ENCODE data around the gene PDLIM4.

The PDLIM4 gene, protein sequence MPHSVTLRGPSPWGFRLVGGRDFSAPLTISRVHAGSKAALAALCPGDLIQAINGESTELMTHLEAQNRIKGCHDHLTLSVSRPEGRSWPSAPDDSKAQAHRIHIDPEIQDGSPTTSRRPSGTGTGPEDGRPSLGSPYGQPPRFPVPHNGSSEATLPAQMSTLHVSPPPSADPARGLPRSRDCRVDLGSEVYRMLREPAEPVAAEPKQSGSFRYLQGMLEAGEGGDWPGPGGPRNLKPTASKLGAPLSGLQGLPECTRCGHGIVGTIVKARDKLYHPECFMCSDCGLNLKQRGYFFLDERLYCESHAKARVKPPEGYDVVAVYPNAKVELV

GRCh38 chr5:132257131-132258101 is at the start of gene PDLIM4:
TSS of gene PDLIM4 (plus strand) at chr5:132257696. CDS start at chr5:132257735, 39 bp downstream.
- Histone ChIP-seq H3K36me3 (no peaks in the 10 kb centered on the region), H3K27ac (peak within 1 kb of the TSS; percentile 77), H3K4me3 (ENCODE audit: low read depth, low read length) (no peak within 1 kb of the TSS), H3K27me3 (ENCODE audit: insufficient read depth, low read depth, severe bottlenecking) (no peaks in the 10 kb centered on the region), H3K9me3 (ENCODE audit: severe bottlenecking) (peaks cover 2% of the 10 kb centered on the region)
- TF ChIP-seq, protein P1, sequence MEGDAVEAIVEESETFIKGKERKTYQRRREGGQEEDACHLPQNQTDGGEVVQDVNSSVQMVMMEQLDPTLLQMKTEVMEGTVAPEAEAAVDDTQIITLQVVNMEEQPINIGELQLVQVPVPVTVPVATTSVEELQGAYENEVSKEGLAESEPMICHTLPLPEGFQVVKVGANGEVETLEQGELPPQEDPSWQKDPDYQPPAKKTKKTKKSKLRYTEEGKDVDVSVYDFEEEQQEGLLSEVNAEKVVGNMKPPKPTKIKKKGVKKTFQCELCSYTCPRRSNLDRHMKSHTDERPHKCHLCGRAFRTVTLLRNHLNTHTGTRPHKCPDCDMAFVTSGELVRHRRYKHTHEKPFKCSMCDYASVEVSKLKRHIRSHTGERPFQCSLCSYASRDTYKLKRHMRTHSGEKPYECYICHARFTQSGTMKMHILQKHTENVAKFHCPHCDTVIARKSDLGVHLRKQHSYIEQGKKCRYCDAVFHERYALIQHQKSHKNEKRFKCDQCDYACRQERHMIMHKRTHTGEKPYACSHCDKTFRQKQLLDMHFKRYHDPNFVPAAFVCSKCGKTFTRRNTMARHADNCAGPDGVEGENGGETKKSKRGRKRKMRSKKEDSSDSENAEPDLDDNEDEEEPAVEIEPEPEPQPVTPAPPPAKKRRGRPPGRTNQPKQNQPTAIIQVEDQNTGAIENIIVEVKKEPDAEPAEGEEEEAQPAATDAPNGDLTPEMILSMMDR (IDR thresholded peaks at IDR 0.05; ENCODE audit: low read depth, low read length): no peak
- peak; percentile 6 for DNase-seq

- Histone ChIP-seq H3K27ac (peak overlapping the region; percentile 81), H3K4me3 (ENCODE audit: low read depth, low read length) (no peak overlapping the region), H3K9me3 (ENCODE audit: severe bottlenecking) (no peaks in the 10 kb centered on the region), H3K27me3 (ENCODE audit: insufficient read depth, low read depth, severe bottlenecking) (no peaks in the 10 kb centered on the region), H3K36me3 (peaks cover 84% of the 10 kb centered on the region)
- DNase-seq: peak; percentile 82
- TF ChIP-seq, protein P1 (IDR thresholded peaks at IDR 0.05; ENCODE audit: low read depth, low read length): no peak
These were observed 49.7 kb upstream of the PDLIM4 start for GRCh38 chr5:132207778-132208177.

- no peaks in the 10 kb centered on the region for H3K9me3 ChIP-seq (ENCODE audit: severe bottlenecking)
- H3K27ac ChIP-seq: no peak overlapping the region
- TF ChIP-seq, protein P1 (IDR thresholded peaks at IDR 0.05; ENCODE audit: low read depth, low read length): no peak
- H3K36me3 ChIP-seq: peaks cover 84% of the 10 kb centered on the region
- H3K27me3 ChIP-seq (ENCODE audit: insufficient read depth, low read depth, severe bottlenecking): no peaks in the 10 kb centered on the region
- no peak overlapping the region for H3K4me3 ChIP-seq (ENCODE audit: low read depth, low read length)
- no peak for DNase-seq
These were observed 48.4 kb upstream of the PDLIM4 start for GRCh38 chr5:132209131-132209530.

- H3K27me3 ChIP-seq (ENCODE audit: insufficient read depth, low read depth, severe bottlenecking): no peaks in the 10 kb centered on the region
- no peak overlapping the region for H3K27ac ChIP-seq
- no peak overlapping the region for H3K4me3 ChIP-seq (ENCODE audit: low read depth, low read length)
- no peak for DNase-seq
- H3K9me3 ChIP-seq (ENCODE audit: severe bottlenecking): no peaks in the 10 kb centered on the region
- TF ChIP-seq, protein P1 (IDR thresholded peaks at IDR 0.05; ENCODE audit: low read depth, low read length): no peak
- peaks cover 85% of the 10 kb centered on the region for H3K36me3 ChIP-seq
These were observed 47.5 kb upstream of the PDLIM4 start for GRCh38 chr5:132209901-132210545.

- H3K9me3 ChIP-seq (ENCODE audit: severe bottlenecking): no peaks in the 10 kb centered on the region
- TF ChIP-seq, protein P1 (IDR thresholded peaks at IDR 0.05; ENCODE audit: low read depth, low read length): no peak
- H3K27ac ChIP-seq: no peak overlapping the region
- DNase-seq: no peak
- H3K36me3 ChIP-seq: peaks cover 86% of the 10 kb centered on the region
- H3K27me3 ChIP-seq (ENCODE audit: insufficient read depth, low read depth, severe bottlenecking): no peaks in the 10 kb centered on the region
- no peak overlapping the region for H3K4me3 ChIP-seq (ENCODE audit: low read depth, low read length)
These were observed 46.6 kb upstream of the PDLIM4 start for GRCh38 chr5:132210944-132211343.

Data from WERI-Rb-1 (cell line).